ENCODE measurements around the gene KRT78.

Gene KRT78

DNA sequence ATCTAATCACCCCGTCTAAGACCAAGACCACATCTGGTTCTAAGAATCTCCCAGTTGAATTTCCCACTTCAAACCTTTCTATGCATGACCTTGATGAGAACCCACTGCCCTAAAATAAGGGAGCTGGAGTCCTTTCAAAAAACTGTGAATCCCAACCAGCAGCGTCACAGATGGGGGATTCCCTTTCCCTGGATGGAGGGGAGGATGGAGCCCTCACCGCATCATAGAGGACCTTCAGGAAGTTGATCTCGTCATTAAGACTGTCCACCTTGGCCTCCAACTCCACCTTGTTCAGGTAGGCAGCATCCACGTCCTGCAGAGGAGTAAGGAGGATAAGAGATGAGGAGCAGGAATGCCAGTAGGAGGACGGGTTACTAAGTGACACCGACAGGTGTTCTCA is 39.6 kb downstream of the KRT78 start:
- TF ChIP-seq GATA2 (IDR thresholded peaks at IDR 0.05; ENCODE audit: low read depth, low read length): no peak
- TF ChIP-seq GATA3 (IDR thresholded peaks at IDR 0.05; ENCODE audit: low read depth, low read length): no peak

DNA sequence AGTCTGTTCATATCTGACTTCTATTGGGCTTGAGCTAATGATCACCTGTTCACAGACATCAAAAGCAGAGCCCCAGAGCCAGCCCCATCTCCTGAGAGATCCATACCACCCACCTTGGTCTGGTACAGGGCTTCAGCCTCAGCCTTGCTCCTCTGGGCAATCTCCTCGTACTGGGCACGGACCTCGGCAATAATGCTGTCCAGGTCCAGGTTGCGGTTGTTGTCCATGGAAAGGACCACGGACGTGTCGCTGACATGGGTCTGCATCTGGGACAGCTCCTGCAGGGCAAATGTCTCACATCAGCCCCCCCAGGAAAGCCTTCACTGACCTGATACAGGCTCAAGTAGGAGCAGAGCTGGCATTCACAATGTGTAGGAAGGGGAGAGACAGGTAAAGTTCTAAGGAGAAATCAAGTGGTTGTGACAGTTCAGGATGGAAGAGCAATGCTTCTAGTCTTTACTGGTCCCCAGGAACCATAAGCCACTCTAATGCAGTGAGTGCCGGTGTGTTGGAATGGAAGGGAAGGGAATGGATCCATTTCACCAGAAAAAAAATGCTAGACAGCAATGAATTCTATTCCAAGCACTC is 40.1 kb downstream of the KRT78 start:
- TF ChIP-seq GATA3 (IDR thresholded peaks at IDR 0.05; ENCODE audit: low read depth, low read length) (no peak), GATA2 (IDR thresholded peaks at IDR 0.05; ENCODE audit: low read depth, low read length) (no peak)

DNA sequence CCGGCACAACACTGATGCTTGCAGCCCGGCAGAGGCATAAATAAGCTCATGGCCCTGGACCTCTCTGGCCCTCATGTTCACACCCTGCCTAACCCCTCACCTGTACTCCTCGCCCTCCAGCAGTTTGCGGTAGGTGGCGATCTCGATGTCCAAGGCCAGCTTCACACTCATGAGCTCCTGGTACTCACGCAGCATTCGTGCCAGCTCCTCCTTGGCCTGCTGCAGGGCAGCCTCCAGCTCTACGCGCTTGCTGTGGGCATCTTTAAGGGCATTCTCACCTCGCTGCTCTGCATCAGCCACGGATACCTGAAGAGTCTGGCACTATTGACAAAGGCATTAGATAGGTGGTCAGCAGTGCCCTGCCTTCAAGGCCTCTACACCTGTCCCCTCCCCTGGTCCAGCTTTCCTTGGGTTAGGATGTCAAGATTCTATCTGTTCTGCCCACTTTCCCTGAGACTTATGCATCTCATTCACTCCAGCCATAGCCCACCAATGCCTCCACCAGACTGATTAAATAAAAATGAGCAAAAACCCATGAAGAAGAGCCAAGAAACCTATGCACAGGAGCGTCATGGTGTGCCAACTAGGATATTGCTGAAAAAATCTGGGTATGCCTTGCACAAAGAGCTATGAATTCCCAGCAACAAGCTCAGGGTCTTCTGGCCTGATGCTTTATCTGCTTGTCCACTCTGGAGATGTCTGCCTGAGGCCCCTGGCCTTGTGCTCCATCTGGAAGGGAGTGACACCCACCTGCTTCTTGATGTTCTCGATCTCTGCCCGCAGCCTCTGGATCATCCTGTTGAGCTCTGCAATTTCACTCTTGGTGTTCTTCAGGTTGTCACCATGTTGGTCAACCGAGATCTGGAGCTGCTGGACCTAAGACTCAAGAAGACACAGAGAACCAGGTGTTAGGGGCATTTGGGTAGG is 41.0 kb downstream of the KRT78 start:
- no peak for TF ChIP-seq GATA2 (IDR thresholded peaks at IDR 0.05; ENCODE audit: low read depth, low read length)
- TF ChIP-seq GATA3 (IDR thresholded peaks at IDR 0.05; ENCODE audit: low read depth, low read length): no peak

DNA sequence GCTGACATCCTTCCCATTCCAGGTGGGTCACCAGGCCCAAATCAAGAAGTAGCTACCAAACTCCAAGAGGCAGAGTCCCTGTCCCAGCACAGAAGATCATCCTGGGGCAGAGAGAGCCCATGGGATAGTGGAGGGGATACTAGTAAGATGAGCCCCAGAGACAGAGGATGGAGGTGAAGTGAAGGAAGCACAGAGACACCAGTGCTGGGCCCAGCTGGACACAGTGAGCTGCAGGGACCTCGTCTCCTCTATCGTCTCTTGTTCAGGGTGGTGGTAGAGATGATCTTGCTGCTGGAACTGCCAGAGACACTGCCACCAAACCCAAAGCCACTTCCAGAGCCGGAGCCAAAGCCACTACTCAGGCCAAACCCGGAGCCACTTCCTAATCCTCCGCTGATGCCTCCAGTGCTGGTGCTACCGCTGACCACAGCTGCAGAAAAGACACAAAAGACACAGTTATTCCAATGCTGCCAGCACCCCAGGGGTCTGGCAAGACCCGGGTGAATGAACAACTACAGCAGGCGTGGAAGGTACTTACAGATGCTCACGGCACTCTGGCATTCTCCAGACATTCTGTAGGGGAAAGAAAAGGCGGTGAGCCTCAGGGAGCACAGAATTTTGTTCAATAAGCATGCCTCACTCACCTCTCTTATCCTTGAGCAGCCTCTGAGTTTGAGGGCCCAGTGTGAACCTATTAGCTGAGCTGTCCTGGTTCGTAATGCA is 41.8 kb downstream of the KRT78 start:
- TF ChIP-seq GATA2 (IDR thresholded peaks at IDR 0.05; ENCODE audit: low read depth, low read length) (no peak), GATA3 (IDR thresholded peaks at IDR 0.05; ENCODE audit: low read depth, low read length) (no peak)

DNA sequence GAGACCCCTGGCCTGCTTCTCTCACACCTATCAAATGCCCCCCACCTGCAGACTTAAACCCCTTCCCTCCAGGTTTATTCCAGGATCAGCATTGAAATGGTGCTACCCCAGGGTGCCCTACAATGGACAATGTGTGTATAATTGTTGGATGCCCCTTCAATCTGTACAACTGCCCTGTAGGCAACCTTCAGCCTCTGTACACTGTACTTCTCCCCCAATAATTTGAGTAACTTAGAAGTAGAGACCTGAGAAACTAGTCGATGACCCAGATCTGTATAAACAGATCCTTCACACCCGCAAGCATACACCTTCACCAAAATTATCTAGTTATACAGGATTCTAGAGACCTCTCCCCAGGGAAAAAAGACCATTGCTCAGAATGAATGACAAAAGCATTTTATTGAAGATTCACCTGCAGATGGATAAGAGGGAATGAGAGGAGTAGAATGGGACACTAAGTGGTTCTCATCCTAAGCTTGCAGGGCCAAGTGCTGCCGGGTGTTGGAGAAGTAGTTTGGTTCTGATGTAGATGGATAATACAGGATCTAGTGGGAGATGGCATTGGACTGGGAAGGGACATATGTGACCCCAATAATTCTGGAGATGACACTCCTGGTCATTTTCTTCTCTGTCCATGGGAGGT is 42.5 kb downstream of the KRT78 start:
- no peak for TF ChIP-seq GATA2 (IDR thresholded peaks at IDR 0.05; ENCODE audit: low read depth, low read length)
- no peak for TF ChIP-seq GATA3 (IDR thresholded peaks at IDR 0.05; ENCODE audit: low read depth, low read length)

DNA sequence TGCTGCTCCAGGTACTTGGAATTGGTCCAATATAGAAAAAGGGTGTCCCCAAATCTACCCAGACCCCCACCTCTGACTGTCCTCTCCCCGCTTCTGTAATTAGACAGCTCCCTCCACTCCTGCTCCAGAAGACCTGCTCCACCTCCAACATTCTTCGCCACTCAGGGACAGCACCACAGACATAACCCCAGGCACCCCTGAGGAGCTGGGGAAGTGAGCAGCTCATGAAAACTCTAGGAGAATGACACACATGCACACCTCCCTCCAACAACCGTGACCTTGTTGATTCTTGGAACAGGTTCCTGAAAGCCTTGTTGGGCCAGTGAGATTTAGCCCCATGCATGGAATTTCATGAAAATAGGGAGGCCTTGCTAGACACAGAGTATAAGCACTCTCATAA is 43.1 kb downstream of the KRT78 start:
- TF ChIP-seq GATA2 (IDR thresholded peaks at IDR 0.05; ENCODE audit: low read depth, low read length): no peak
- no peak for TF ChIP-seq GATA3 (IDR thresholded peaks at IDR 0.05; ENCODE audit: low read depth, low read length)

DNA sequence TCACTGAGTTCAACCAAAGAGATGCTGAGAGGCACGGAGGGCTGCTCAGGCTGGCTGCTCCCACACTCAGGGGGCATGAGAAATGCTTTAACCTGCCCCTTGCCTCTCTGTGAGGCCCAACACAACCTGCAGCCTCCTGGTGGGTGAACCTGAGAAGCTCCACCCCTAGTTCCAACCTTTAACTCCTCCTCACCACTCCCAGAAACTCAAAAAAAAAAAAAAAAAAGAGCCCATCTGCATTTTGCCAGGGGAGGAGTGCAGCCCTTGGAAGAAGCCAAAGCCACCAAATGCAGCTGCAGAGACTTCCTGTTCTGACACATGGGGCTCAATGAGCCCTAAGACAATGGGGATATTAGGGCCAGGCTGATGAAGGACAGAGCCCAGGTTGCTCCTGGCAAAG is 43.8 kb downstream of the KRT78 start:
- TF ChIP-seq GATA3 (IDR thresholded peaks at IDR 0.05; ENCODE audit: low read depth, low read length): no peak
- no peak for TF ChIP-seq GATA2 (IDR thresholded peaks at IDR 0.05; ENCODE audit: low read depth, low read length)

DNA sequence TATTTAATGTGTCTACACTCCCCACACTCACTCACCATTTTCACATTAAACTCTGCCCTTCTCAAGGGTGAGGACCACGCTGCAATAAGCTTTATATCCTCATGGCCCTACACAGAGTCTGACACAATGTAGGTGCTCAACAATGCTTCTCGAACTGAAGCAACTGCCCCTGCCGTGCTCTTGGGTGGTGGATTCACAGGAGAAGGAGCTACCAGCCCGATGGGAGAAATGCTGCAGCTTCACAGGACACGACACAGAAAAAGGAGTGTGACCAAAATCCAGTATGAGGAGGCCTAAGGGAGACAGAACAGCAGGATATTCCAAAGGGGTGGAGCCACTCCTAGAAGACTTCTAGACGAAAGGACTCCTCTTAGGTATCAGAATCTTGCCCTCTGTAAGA is 46.4 kb downstream of the KRT78 start:
- TF ChIP-seq GATA3 (IDR thresholded peaks at IDR 0.05; ENCODE audit: low read depth, low read length) (no peak), GATA2 (IDR thresholded peaks at IDR 0.05; ENCODE audit: low read depth, low read length) (no peak)

DNA sequence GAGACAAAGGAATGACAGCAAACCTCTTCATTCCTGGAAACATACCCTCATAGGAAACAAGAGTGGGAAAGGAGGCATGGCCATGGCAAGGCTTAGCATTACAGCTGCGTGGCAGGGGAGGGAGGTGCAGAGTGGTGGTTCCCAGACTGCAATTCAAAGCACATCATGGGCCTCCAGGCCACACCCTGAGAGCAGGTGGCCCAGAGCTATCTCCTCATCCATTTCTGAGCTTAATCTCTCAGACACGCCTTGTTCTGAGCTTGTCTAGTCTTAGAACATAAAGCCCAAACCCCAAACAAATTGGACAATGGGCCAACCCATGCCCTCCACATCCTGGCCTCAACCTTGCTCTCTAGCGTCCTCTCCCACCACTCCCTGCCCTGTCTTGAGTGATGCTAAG is 47.0 kb downstream of the KRT78 start:
- TF ChIP-seq GATA2 (IDR thresholded peaks at IDR 0.05; ENCODE audit: low read depth, low read length): no peak
- no peak for TF ChIP-seq GATA3 (IDR thresholded peaks at IDR 0.05; ENCODE audit: low read depth, low read length)

DNA sequence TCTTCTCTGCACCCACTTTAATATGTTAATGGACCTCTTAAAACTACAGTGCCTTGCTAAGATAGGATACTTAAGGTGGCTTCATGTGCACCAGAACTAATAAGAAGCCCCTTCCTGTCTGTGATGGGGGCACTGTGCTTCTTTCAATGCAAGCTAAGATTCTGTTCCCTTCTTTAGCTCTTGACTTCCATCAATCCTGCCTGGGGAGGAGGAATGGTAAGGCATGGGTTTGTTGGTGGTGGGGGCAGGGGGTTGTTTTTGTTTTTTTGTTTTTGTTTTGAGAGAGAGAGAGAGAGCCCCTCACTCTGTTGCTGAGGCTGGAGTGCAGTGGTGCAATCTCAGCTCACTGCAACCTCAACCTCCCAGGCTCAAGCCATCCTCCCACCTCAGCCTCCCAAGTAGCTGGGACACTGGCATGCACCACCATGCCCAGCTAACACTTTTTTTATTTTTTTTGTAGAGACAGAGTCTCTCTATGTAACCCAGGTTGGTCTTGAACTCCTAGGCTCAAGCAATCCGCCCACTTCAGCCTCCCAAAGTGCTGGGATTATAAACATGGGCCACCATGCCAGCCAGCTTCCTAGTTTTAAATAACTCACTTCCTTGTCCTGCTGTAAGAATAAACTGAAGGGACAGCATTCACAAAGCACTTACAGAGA is 48.4 kb downstream of the KRT78 start:
- TF ChIP-seq GATA3 (IDR thresholded peaks at IDR 0.05; ENCODE audit: low read depth, low read length) (no peak), GATA2 (IDR thresholded peaks at IDR 0.05; ENCODE audit: low read depth, low read length) (no peak)

DNA sequence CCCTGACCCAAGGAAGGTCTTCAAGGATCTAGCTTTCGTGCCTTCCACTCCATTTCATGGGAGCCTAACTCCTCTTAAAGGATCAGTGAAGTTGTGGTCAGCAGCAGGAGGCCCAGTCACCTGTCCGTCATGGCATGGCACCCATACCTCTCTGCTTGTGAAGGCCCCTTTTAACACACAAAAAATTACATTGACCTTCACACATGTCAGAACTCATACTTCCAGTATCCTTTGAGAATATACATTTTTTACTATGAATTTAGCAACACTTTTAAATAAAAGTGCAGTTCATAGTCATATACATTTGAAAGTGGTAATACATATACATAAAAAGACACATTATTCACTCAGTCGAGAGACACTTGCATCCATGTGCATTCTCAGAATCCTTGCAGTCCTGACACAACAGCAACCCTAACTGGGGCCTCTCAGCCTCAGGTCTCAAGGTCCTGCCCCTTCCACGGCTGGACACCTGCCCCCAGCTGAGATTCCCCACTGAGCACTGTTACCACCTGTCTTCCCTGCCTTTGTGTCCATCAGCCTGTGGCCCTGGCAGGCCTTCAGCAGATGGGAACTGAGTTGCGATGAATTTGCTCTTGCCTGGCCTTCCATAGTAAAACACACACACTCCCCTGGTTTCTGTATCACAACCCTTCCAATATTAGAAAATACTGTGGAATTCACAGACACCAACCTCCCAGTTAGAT is 49.1 kb downstream of the KRT78 start:
- TF ChIP-seq GATA2 (IDR thresholded peaks at IDR 0.05; ENCODE audit: low read depth, low read length): no peak
- no peak for TF ChIP-seq GATA3 (IDR thresholded peaks at IDR 0.05; ENCODE audit: low read depth, low read length)

DNA sequence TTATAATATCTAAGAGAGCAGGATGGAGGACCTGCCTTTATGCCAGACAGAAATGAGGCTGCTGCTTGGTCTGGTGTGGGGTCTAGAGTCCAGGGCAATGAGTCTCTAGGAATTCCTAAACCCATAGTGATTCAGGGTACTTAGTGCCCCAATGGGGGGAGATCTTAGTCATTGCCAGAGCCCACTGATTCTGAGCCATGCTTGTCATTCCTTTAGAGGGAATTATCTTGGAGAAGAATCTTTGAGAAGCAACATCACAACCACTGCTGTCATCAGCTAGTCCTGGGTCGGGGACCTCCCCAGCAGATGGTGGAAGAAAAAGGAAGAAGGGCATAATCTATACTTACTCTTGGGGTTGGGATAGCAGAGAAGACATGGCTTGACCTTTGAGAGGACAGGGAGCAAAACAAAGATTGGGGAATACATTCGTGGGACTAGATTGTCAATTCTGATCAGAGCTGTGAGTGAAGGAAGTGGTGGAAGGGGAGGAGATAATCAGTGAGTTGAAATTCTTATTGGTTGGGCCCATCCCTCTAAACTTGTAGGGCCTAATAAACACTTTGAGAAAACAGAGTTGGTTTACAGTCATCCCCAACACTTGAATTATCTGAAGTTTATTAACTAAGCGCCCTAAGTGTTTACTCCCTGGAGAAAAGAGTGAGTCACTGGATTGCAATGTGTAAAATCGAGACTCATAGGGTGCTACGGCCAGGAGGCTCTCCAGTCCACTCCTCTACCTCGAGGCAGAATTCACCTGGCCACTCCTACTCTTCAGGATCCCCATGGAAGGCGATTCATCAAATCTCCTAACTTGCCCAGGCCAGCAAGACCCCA is 49.9 kb downstream of the KRT78 start:
- no peak for TF ChIP-seq GATA3 (IDR thresholded peaks at IDR 0.05; ENCODE audit: low read depth, low read length)

Measured in SH-SY5Y (cell line).